ENCODE measurements around the gene ATP9B.

Gene ATP9B

DNA sequence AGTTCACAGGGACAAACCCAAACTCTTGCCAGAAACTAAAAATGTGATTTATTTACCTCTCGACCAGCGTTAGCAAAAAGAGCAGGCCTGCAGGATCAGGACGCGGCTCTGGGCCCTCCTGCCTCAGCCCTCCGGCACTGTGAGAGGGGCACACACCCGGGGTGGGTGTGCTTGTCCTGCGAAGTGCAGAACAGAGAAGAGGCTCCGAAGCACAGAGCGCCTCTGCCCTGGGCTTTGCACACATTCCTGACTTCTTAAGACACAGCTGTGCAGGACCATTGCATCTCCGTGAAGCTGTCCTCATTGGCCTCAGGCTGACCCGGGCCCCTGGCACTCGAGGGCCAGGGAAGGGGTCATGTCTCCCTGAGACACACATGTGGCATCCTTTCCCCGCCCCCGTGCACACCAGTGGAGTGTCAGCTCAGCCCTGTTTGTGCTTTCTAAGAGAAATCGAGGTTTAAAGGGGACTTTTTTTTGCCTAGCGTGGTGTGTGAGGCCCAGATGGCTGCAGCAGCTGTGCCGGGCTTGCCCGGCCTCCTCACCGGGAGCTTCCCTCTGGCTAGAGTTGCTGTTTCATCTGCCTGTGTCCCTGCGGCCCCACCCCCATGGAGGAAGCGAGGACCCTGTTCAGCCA is 316.6 kb downstream of the ATP9B start:
- DNase-seq: no peak

DNA sequence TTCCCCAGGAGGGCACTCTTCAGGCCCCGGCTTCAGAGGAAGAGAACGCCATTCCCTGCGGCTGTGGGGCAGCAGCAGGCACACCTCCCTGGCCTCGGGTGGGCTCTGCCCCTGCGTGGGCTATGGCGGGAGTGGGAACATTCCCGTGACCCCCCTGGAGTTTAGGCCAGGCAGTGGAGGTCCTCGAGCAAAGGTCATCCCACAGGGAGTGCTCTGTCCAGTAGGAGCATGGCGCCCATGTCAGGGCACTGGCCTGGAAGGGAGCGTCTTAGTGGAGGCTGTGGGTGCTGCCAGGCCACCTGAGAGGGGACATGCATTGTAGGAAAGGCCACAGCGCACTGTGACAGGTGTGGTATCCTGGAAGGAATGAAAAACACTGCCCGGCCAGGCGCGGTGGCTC is 317.4 kb downstream of the ATP9B start:
- no peak for DNase-seq

DNA sequence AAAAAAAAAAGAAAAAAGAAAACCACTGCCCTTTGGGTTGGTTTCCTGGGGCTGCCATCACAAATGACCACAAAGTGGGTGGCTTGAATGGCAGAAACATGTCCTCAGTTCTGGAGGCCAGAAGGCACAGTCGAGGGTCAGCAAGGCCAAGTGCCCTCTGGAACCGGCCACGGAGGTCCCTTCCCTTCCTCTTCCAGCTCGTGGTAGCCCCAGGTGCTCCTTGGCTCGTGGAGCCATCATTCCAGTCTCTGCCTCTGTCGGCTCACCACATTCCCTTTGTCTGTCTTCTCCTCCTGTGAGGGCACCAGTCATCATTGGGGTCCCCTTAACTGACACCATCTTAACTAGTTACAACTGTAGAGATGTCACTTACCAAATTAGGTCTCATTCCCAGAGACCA is 318.0 kb downstream of the ATP9B start:
- DNase-seq: no peak

DNA sequence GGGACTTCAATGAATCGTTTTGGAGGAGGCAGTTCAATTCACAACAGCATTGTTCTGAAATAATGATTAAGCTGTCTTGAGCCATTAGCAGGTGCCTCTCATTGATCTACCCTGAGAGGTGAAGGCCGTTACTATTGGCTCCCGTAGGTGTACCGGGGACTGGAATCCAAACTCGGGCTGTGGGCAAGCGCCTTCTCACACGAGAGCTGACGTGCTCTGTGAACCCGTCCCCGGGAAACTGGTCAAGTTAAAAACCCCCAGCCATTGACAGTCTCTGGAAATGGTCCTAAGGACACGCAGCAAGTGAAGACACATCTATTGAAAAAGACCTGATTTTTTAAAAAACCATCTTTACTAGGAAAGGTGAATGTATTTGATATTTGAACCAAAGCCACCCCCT is 318.4 kb downstream of the ATP9B start:
- no peak for DNase-seq

DNA sequence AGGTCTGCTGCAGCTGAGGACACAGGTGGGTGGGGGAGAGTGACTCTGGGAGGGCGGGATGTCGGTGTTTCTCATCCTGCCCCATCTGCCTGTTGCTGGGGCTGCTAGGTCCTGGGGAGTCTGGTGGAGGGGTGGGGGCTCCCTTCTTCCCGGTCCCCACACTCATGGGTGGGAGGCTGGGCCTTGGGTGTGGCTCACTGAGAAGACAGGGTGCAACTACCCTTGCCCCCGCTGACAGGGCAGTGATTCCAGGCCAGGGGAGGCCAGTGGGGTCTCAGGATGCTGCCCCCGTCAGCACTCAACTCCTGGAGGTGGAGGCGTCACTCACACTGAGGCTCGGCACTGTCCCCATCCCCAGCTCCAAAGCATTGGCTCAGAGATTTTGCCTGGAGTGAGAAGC is 318.8 kb downstream of the ATP9B start:
- no peak for DNase-seq

DNA sequence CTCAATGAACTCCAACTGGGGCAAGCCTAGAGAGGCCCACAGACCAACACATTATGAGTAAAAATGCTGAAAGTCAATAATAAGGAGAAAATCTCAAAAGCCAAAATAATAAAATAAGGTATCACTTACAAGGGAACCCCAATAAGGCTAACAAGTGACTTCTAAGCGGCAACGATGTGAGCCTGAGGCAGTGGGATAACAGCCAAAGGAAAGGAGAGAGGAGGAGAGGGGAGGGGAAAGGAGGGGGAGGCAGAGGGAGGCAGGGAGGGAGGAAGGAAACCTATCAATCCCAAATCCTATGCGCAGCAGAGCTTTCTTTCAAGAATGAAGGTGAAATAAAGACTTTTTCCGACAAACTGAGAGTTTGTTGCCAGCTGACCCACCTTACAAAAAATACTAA is 320.5 kb downstream of the ATP9B start:
- no peak for DNase-seq

GRCh38 chr18:79392226-79392625 is 323.0 kb downstream of the ATP9B start:
- no peak for DNase-seq

GRCh38 chr18:79393181-79393634 is 324.0 kb downstream of the ATP9B start:
- DNase-seq: no peak

GRCh38 chr18:79393635-79394533 is 324.7 kb downstream of the ATP9B start:
- DNase-seq: peak; percentile 79

DNA sequence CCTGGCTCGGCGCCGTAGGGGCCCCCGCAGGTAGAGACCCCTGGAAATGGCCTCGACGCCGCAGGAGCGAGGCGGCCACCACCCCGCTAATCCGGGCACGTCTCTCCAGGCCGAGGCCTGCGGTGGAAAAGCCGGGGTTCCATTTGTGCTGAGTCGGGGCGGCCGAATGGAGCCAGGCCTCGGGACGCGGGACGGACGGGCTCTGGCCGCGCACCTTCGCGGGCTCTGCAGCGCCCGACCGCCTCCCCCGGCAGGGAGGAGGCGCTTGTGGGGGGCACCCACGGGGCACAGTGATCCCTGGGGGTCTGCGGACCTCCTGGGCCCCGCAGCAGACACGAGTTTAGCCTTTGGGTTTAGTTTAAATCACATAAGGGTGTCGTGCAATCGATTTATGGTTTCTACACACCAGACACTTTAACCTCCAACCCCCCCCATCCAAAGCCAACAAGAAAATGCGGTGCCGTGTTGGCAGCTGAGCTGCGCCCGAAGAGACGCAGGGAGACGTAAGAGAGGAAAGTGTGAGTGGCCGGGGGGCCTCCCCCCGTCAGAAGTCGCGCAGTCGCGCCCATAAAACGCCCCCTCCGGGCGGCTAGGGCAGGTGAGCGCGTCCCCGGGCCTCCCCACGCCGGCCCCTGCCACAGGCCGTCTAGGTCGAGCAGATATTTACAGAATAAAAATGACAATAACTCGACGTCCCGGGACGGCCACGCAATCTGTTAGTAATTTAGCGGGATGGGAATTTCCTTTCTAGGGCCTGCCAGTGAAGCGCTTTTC is 325.5 kb downstream of the ATP9B start:
- peak; percentile 48 for DNase-seq

GRCh38 chr18:79395308-79395640 is 326.1 kb downstream of the ATP9B start:
- no peak for DNase-seq

GRCh38 chr18:79395761-79396404 is 326.7 kb downstream of the ATP9B start, which contains the start of gene NFATC1:
Gene NFATC1 (plus strand): TSS chr18:79395930. CDS start chr18:79396225, 295 bp downstream.
- DNase-seq: peak; percentile 38

DNA sequence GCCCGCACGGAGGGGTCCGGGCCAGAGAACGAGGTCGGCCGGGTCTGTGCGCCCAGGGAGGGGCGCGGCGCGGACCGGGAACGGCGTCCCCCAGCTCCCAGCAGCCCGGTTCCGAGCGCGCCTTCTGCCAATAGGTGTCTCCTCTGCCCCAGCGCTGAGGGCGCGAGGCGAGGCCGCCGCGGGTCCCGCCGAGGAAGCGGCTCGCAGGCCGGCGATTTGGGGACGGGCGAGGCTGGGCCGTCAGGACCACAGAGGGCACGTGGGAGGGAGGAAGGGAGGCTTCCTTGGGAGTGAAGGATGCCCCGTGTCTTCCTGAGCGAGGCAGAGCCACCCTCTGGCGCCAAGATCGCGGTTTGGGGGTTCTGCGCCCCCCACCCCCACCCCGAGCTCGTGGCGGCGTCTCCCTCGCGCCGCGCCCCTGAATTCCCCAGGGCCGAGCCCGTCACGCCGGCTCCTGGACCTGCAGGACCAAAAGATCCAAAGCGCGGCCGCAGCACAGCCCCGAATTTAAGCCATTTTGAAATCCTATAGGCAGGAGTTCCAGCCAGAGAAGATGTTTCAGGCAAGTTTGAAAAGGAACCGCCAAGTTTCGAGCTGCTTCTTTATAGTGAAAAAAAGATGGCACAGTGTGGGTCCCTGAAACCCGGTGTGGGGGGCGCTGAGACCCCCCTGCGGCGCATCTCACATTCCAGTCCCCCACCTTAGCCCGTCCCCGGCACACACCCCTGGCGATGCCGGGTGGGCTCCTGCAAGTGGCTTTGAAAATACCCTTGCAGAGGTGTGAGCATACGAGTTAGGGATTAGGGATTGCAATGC is 327.4 kb downstream of the ATP9B start:
- no peak for DNase-seq

DNA sequence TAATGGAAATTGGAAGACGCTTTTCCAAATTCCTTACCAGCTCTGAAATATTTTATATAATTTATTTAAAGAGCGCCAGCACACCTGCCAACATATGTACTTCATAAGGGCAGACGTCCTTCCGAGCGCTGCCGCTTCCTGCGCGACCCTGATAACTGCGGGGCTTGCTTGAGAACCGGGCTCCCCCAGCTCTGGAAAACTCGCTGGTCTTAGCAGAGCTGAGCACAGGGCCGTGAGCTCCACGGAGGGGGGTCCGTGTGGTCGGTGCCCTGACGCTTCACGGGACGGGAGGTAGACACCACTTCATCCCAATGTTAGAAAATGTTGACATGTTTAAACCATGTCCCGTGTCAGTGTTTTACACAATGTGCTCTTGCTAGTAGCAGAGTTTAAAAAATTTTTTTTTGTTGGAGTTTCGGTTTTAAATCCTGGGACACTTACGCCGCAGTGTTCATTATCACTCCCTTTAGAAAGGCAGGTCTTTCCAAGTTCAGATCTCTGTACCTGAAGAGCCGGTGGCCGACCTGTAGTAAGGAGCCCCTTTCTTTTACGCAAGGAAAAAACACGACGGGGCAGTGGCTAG is 328.1 kb downstream of the ATP9B start:
- DNase-seq: no peak

GRCh38 chr18:79397830-79398761 is 328.9 kb downstream of the ATP9B start:
- no peak for DNase-seq

GRCh38 chr18:79399275-79400081 is 330.3 kb downstream of the ATP9B start:
- DNase-seq: no peak

GRCh38 chr18:79400091-79400590 is 330.9 kb downstream of the ATP9B start:
- DNase-seq: no peak

- no peak for DNase-seq
These were observed 331.6 kb downstream of the ATP9B start for GRCh38 chr18:79400591-79401381.

Data from NCI-H748 treated with DMSO at 0.1 percent for 48 hours (cell line).